Mucosa of rectum (tissue), 2 donors: ENCODE results near the gene CUL9.

Experiments used
- H3K27ac ChIP-seq, 2 donors: one replicate each; pipeline ENCODE4 v1.7.0; 2013; ENCODE audit warnings: inconsistent platforms in 2 of 2, low read depth in 2 of 2, low read length in 2 of 2
- H3K27me3 ChIP-seq, 2 donors: one replicate each; pipeline ENCODE4 v1.7.0; 2013; ENCODE audit warnings: low read length in 2 of 2; ENCODE audit not compliant: control insufficient read depth in 2 of 2, insufficient read depth in 2 of 2
- H3K36me3 ChIP-seq, 2 donors: one replicate each; pipeline ENCODE4 v1.7.0; 2013; ENCODE audit warnings: low read length in 2 of 2; ENCODE audit not compliant: control insufficient read depth in 2 of 2, insufficient read depth in 2 of 2
- H3K4me1 ChIP-seq, 2 donors: one replicate each; pipeline ENCODE4 v1.7.0; 2013; ENCODE audit warnings: low read length in 2 of 2, mild to moderate bottlenecking in 1 of 2; ENCODE audit not compliant: control insufficient read depth in 2 of 2, insufficient read depth in 2 of 2
- H3K4me3 ChIP-seq, 2 donors: one replicate each; pipeline ENCODE4 v1.7.0; 2013; ENCODE audit warnings: low read length in 2 of 2
- H3K9ac ChIP-seq, 2 donors: one replicate each; pipeline ENCODE4 v1.7.0; 2013; ENCODE audit warnings: low read length in 2 of 2, low read depth in 1 of 2, mild to moderate bottlenecking in 1 of 2
- H3K9me3 ChIP-seq, 2 donors: one replicate each; pipeline ENCODE4 v1.7.0; 2013; ENCODE audit warnings: low read length in 2 of 2; ENCODE audit not compliant: control insufficient read depth in 2 of 2
- donor health status: healthy.
- donor health status: Normal muscosa, but diverticular disease.

Gene CUL9

GRCh38 chr6:43173591-43174262, 8.3 kb upstream of the CUL9 start:
- peak overlapping the region; percentile 68 to 79 for H3K4me3 ChIP-seq
- H3K9me3 ChIP-seq: no peaks in the 10 kb centered on the region
- peak overlapping the region; percentile 76 to 95 for H3K9ac ChIP-seq
- H3K36me3 ChIP-seq: peaks cover 24 to 27% of the 10 kb centered on the region in 2 donors
- H3K4me1 ChIP-seq: peaks cover 35 to 39% of the 10 kb centered on the region in 2 donors
- H3K27me3 ChIP-seq: no peaks in the 10 kb centered on the region
- H3K27ac ChIP-seq: peak overlapping the region; percentile 93 to 94

GRCh38 chr6:43174263-43175112, 7.5 kb upstream of the CUL9 start:
- peak overlapping the region; percentile 69 to 72 for H3K4me3 ChIP-seq
- H3K36me3 ChIP-seq: peaks cover 31 to 33% of the 10 kb centered on the region in 2 donors
- peaks cover 35 to 39% of the 10 kb centered on the region in 2 donors for H3K4me1 ChIP-seq
- H3K9ac ChIP-seq: peak overlapping the region; percentile 65 to 75
- H3K9me3 ChIP-seq: no peaks in the 10 kb centered on the region
- H3K27ac ChIP-seq: peak overlapping the region; percentile 93 to 94
- H3K27me3 ChIP-seq: no peaks in the 10 kb centered on the region

- H3K9ac ChIP-seq: peak overlapping the region in 1 of 2 donors; percentile 10
- H3K9me3 ChIP-seq: no peaks in the 10 kb centered on the region
- no peaks in the 10 kb centered on the region for H3K27me3 ChIP-seq
- peak overlapping the region; percentile 87 to 93 for H3K27ac ChIP-seq
- no peak overlapping the region for H3K4me3 ChIP-seq
- peaks cover 33% of the 10 kb centered on the region in 2 donors for H3K36me3 ChIP-seq
- peaks cover 31 to 35% of the 10 kb centered on the region in 2 donors for H3K4me1 ChIP-seq
These were observed 6.1 kb upstream of the CUL9 start for GRCh38 chr6:43175676-43176422.

- Histone ChIP-seq H3K4me3 (no peak overlapping the region), H3K27me3 (no peaks in the 10 kb centered on the region), H3K4me1 (peaks cover 31 to 40% of the 10 kb centered on the region in 2 donors), H3K36me3 (peaks cover 33% of the 10 kb centered on the region in 2 donors), H3K27ac (no peak overlapping the region), H3K9me3 (no peaks in the 10 kb centered on the region), H3K9ac (no peak overlapping the region)
These were observed 5.6 kb upstream of the CUL9 start for GRCh38 chr6:43176423-43176786.

GRCh38 chr6:43178150-43178549, 3.8 kb upstream of the CUL9 start:
- Histone ChIP-seq H3K36me3 (peaks cover 33% of the 10 kb centered on the region in 2 donors), H3K4me1 (peaks cover 32 to 33% of the 10 kb centered on the region in 2 donors), H3K27me3 (no peaks in the 10 kb centered on the region), H3K9ac (no peak overlapping the region), H3K9me3 (no peaks in the 10 kb centered on the region), H3K4me3 (no peak overlapping the region), H3K27ac (no peak overlapping the region)

GRCh38 chr6:43178951-43179830, 2.8 kb upstream of the CUL9 start:
- Histone ChIP-seq H3K4me3 (no peak overlapping the region), H3K27me3 (no peaks in the 10 kb centered on the region), H3K9ac (no peak overlapping the region), H3K9me3 (no peaks in the 10 kb centered on the region), H3K27ac (no peak overlapping the region), H3K4me1 (peaks cover 21 to 26% of the 10 kb centered on the region in 2 donors), H3K36me3 (peaks cover 33 to 34% of the 10 kb centered on the region in 2 donors)

GRCh38 chr6:43180058-43180457, 1.9 kb upstream of the CUL9 start:
- no peak overlapping the region for H3K27ac ChIP-seq
- peaks cover 14 to 21% of the 10 kb centered on the region in 2 donors for H3K4me1 ChIP-seq
- no peak overlapping the region for H3K4me3 ChIP-seq
- no peak overlapping the region for H3K9ac ChIP-seq
- no peaks in the 10 kb centered on the region for H3K9me3 ChIP-seq
- peaks cover 37 to 39% of the 10 kb centered on the region in 2 donors for H3K36me3 ChIP-seq
- H3K27me3 ChIP-seq: no peaks in the 10 kb centered on the region

- peaks cover 6 to 17% of the 10 kb centered on the region in 2 donors for H3K4me1 ChIP-seq
- H3K4me3 ChIP-seq: no peak overlapping the region
- no peak overlapping the region for H3K27ac ChIP-seq
- peaks cover 32 to 39% of the 10 kb centered on the region in 2 donors for H3K36me3 ChIP-seq
- no peak overlapping the region for H3K9ac ChIP-seq
- H3K9me3 ChIP-seq: no peaks in the 10 kb centered on the region
- H3K27me3 ChIP-seq: no peaks in the 10 kb centered on the region
These were observed 1.0 kb upstream of the CUL9 start for GRCh38 chr6:43180985-43181384.

- Histone ChIP-seq H3K9ac (peak overlapping the region; percentile 86 to 90), H3K27ac (peak overlapping the region; percentile 69 to 75), H3K36me3 (peaks cover 30 to 39% of the 10 kb centered on the region in 2 donors), H3K9me3 (no peaks in the 10 kb centered on the region), H3K4me3 (peak overlapping the region; percentile 87 to 91), H3K4me1 (peaks cover 6 to 17% of the 10 kb centered on the region in 2 donors), H3K27me3 (no peaks in the 10 kb centered on the region)
These were observed 415 bp upstream of the CUL9 start for GRCh38 chr6:43181621-43181941.
